Measurements from ENCODE around the gene CDK18.
"Not testable (repeated sequence)": the region's sequence is repeated elsewhere in the genome, so short reads cannot be mapped to it uniquely, and the experiment has no call there.

Gene CDK18

GRCh38 chr1:205504311-205505075 lies at the start of gene CDK18:
CDK18 (plus strand) TSS chr1:205504669; CDS start chr1:205523168, 18,499 bp downstream.
- FAIRE-seq, result no peak

GRCh38 chr1:205454903-205455335 lies 49.5 kb upstream of the CDK18 start:
- no peak for FAIRE-seq

- no peak for FAIRE-seq
These were observed 48.7 kb upstream of the CDK18 start, which contains the start of gene BLACAT1 for GRCh38 chr1:205455581-205456382. BLACAT1 (minus strand) TSS chr1:205456045.

- FAIRE-seq, result no peak
These were observed 48.0 kb upstream of the CDK18 start for GRCh38 chr1:205456383-205456867.

- no peak for FAIRE-seq
These were observed 47.4 kb upstream of the CDK18 start for GRCh38 chr1:205456868-205457745.

- FAIRE-seq, result peak; percentile 23
These were observed 45.5 kb upstream of the CDK18 start for GRCh38 chr1:205458777-205459566.

GRCh38 chr1:205465392-205465791 lies 39.1 kb upstream of the CDK18 start:
- no peak for FAIRE-seq

- no peak for FAIRE-seq
These were observed 37.8 kb upstream of the CDK18 start for GRCh38 chr1:205466595-205467220.

- no peak for FAIRE-seq
These were observed 34.3 kb upstream of the CDK18 start for GRCh38 chr1:205470131-205470530.

GRCh38 chr1:205472737-205473441 lies 31.6 kb upstream of the CDK18 start:
- FAIRE-seq, result no peak

GRCh38 chr1:205473475-205473874 lies 31.0 kb upstream of the CDK18 start:
- FAIRE-seq, result no peak

GRCh38 chr1:205473966-205474365 lies 30.5 kb upstream of the CDK18 start:
- FAIRE-seq, result no peak

GRCh38 chr1:205474571-205474970 lies 29.9 kb upstream of the CDK18 start:
- FAIRE-seq, result no peak

- no peak for FAIRE-seq
These were observed 28.6 kb upstream of the CDK18 start for GRCh38 chr1:205475855-205476254.

GRCh38 chr1:205476648-205477047 lies 27.8 kb upstream of the CDK18 start:
- FAIRE-seq, result no peak

- FAIRE-seq, result no peak
These were observed 27.2 kb upstream of the CDK18 start for GRCh38 chr1:205477121-205477758.

GRCh38 chr1:205477759-205478247 lies 26.7 kb upstream of the CDK18 start:
- no peak for FAIRE-seq

GRCh38 chr1:205478985-205479384 lies 25.5 kb upstream of the CDK18 start:
- not testable (repeated sequence) for FAIRE-seq

- FAIRE-seq, result no peak
These were observed 24.0 kb upstream of the CDK18 start for GRCh38 chr1:205480349-205480985.
